SKM-1 treated with dmso at 0.1 percent for 144 hours (cell line): ENCODE data around the gene CHDH.

Experiments
- DNase-seq: peaks from one replicate; lab custom pipeline; 2025; ENCODE audit not compliant: unreplicated experiment; lab: John Stamatoyannopoulos, UW

CHDH gene

DNA sequence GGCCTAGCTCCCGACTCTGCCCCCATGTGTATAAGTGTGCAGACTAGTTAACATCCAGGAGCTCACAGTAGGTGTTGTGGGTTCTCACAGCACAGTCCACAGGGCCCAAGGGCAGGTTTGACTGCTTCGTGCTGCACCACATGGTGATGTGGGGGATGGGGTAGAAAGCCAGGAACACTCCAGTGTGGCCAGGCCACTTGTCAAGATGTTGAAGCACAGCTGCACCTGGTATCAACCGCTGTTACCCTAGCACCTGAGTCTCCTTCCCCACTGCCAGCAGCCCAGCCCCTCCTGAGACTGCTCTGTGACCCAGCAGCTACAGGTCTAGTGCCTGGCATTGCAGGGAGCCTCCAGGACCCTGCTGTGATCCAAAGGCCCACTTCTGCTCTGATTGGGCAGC lies 53.4 kb downstream of the CHDH start:
- no peak for DNase-seq

GRCh38 chr3:53791317-53791716 lies 54.9 kb downstream of the CHDH start:
- no peak for DNase-seq

DNA sequence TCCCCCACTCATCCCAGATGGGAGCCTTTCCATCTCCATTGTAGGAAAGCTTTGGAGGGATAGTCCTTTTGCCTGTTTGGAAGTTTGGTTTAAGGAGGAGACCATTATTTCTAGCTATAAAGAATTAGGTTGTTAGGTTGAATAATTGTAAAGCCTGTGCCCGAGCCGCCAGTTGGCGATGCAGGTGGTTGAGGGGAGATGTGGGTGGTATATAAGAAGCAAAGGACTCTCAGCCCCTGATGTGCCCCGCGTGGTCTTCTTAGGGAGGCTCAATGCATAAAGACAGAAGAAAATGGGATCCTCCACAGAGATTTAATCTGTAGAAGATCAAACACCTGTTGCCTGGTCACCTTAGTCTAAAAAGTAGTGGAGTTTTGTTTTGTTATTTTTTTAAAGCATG lies 55.7 kb downstream of the CHDH start:
- DNase-seq = no peak

DNA sequence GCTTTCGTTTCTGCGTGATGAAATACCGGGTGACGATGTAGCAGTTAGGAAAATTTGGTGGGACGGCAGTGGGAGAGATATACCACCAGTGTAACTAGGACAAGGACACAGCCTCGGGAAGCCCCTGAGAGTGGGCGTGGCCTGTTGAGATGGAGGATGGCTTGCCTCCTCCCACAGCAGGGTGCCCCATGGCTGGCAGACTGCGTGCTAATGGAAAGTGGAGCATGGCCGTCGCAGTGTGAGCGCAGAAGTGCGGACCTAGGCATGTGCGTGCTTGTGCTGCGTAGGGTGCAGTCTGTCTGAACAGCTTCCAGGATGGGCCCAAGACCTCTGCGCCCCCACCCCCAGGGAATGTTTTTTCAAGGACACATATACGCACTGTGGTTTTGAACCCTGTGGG lies 56.8 kb downstream of the CHDH start:
- no peak for DNase-seq

GRCh38 chr3:53788038-53788437 lies 58.2 kb downstream of the CHDH start:
- DNase-seq = no peak

- DNase-seq = no peak
Observed at GRCh38 chr3:53787016-53787415, 59.2 kb downstream of the CHDH start.

- DNase-seq = no peak
Observed at GRCh38 chr3:53780806-53781205, 65.4 kb downstream of the CHDH start.

- no peak for DNase-seq
Observed at GRCh38 chr3:53780171-53780570, 66.0 kb downstream of the CHDH start.

GRCh38 chr3:53778153-53778552 lies 68.1 kb downstream of the CHDH start:
- DNase-seq = no peak

DNA sequence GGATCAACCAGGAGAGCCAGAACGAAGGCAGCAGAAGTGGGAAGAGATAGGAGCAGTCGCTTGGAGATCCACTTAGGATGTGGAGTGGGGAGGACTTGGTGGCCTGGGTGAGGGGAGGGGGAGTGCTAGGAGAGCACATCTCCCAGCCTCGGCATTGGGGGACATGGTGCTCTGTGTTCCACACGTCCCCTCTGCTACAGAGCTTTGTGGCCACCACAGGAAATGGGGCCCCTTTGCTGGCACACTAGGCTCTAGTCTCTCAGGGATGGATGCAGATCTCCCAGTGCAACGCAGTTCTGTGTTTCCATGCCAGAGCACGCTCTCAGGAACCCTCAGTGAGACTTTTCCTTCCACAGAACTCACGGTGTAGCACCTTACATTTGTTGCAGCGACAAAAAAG lies 68.8 kb downstream of the CHDH start:
- no peak for DNase-seq

DNA sequence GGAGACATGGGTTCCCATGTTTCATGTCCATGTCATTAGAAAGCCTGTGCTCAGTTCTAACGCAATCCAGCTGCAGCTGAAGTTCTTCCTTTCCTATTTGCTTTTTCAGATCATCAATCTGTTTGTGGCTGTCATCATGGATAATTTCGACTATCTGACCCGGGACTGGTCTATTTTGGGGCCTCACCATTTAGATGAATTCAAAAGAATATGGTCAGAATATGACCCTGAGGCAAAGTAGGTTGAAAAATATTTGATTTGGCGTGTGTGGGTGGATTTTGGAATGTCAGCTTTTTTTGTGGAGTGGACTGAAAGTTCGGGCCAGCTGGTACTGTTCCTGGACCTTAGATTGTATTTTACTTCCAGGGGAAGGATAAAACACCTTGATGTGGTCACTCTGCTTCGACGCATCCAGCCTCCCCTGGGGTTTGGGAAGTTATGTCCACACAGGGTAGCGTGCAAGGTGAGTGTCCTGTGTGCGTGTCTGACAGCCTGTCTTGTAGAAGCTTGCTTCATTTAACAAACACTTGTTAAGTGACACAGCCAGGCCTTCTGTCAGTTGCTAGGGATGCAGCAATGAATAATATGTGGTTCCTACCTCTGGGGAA lies 69.6 kb downstream of the CHDH start:
- DNase-seq = no peak

DNA sequence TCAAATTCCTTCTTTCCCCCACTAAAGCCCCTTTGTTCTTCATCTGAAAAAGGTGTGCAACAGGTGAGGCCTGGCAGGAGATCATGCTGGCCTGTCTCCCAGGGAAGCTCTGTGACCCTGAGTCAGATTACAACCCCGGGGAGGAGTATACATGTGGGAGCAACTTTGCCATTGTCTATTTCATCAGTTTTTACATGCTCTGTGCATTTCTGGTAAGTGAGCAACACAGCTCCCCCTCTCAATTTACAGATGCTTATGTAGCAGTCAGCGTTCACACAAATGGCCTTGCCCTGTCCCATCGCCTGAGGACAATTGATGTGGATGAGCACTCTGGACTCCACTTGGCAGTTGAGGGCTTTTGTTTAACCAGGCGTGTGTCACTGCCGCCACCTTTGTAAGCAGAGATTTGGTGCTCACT lies 70.4 kb downstream of the CHDH start:
- no peak for DNase-seq

DNA sequence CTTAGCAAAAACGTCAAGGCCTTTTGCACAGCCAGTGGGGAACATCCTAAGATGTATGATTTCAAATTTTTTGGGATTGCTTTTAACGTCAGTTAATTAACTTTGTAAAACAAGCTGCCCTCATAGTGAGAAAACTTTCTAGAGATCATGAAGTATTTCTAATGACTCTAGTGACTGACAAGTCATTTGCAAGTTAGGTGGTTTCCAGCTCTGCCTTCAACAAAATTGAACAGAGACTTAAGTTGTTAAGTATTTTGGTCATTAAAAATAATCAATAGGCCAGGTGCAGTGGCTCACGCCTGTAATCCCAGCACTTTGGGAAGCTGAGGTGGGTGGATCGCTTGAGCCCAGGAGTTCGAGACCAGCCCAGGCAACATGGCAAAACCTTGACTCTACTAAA lies 71.2 kb downstream of the CHDH start:
- DNase-seq = no peak

- DNase-seq = no peak
Observed at GRCh38 chr3:53774414-53774813, 71.8 kb downstream of the CHDH start.

DNA sequence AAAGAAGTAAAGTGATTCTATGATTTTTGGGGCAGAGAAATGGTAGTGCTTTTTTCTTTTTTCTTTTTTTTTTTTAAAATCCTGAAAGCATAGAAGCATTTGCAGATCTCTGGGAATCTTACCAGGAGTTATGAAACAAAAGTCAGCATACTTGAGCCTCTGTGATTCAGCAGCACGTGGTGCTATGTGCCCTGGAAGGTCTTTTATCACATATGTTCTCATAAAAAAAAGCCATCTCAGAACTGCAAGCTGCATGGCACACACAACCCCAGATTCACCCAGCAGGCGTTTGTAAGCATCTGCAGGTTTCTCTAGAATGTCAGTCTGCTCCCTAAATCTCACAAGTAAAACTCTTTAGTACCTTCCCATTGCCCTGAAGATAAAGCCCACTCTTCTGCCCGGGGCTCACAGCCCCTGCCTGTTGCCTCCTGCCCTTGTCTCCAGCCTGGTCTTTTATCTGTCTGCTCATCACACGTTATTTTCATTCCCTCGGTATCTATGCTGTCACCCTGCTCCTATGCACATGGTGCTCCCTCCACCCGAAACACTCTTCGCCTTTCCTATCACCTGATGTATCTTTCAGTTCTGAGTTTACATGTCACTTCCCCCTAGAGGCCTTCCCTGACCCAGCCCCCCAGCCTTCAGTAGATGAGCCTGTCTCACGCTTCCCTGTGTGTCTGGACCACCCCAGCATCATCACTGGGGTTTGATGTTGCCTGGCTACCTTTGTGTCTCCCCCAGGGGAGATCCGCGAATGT lies 72.4 kb downstream of the CHDH start:
- no peak for DNase-seq

DNA sequence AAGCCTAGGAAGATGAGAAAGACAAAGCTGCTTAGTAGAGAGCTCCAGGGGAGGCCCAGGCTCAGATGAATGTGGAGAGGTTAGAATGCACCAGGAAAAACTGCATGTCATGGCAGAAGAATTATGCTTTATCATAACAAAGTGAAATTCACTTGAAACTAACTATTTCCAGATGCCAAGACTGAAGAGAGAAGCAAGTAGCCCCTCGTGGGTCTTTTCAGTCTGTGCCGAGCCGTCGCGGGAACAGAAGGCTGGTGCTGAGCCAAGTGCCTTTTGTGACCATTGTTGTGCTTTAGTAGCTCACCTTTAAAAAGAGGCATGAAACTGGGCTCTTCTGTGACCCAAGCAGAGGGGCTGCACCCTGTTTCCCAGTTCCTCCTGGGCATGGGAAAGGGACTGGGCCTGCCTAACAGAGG lies 73.2 kb downstream of the CHDH start:
- no peak for DNase-seq

DNA sequence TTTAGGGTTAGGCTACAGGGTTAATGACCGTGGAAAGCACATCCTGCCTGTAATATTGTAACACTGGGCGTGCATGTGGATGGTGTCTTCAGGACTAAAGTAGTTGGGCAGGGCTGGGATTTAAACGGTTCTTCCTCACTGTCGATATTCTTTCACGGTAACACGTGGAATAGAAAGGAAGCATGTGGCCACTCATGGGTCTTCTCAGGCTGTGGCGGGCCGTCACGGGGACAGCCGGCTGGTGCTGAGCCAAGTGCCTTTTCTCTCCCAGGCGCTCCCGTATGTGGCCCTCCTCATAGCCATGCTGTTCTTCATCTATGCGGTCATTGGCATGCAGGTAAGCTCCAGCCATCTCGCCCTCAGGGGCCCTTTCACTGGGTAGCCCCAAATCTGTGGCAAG lies 73.7 kb downstream of the CHDH start:
- DNase-seq = no peak

DNA sequence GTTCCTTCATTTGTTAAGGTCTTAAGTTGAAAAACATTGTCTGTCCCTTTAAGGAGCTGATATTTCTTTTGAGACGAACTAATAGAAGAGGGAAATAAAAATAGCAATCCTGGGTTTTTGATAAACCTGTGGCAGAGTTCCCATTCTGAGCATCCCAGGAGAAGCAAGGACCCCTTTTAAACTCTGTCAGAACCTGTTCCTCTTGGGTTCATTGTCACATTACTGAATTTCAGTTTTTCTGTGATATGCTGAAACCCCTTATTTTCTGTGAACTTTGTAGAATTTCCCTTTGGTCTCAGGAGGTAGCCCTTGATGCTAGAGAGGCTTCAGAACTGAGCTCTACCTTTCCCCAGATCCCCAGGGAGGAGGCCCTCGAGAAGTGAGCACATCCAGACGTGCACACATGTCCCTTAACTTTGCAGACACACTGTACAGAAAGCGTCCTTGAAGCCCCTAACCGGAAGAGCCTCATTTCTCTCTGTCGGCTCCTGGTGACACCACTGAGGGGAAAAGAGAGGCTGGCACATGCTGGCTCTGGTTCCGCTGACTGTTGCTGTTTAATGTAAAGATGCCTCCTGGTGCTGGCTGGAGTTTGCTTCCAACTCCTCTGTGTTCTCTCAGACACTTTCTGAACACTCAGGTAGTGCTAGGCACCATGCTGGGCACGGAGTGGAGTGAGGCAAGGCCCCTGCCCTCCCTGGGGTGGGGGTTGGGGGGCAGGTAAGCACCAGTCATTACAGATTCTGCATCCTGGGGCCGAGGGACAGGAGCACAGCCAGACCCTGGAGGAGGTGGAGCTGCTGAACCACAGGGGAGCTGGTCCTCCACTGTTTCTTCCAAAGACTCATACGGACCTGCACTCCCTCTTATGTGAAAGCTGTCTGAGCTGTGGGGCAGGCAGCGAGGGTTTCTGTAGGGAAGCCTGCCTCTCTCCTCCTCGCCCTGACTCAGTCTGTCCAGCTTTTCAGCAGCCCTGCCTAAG lies 77.5 kb downstream of the CHDH start:
- no peak for DNase-seq

DNA sequence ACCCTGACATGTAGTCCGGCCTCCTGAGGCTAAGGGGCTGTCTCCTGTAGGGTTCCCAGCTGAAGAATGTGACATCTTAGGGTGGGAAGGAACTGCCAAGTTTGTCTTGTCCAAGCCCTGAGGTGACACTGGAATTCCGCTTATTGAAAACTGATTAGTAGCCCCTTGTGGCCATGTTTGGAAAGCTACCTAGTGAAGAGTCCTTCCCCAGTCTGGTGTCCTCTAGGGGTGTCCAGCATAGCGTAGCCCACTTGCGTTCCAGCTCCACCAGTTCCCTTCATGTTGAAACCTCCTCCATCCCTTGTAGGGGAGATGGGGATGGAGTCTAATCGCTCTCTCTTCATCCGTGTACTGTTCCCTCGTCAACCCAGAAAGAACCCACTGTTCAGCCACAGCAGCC lies 79.5 kb downstream of the CHDH start:
- DNase-seq = no peak

GRCh38 chr3:53765753-53766152 lies 80.5 kb downstream of the CHDH start:
- no peak for DNase-seq

DNA sequence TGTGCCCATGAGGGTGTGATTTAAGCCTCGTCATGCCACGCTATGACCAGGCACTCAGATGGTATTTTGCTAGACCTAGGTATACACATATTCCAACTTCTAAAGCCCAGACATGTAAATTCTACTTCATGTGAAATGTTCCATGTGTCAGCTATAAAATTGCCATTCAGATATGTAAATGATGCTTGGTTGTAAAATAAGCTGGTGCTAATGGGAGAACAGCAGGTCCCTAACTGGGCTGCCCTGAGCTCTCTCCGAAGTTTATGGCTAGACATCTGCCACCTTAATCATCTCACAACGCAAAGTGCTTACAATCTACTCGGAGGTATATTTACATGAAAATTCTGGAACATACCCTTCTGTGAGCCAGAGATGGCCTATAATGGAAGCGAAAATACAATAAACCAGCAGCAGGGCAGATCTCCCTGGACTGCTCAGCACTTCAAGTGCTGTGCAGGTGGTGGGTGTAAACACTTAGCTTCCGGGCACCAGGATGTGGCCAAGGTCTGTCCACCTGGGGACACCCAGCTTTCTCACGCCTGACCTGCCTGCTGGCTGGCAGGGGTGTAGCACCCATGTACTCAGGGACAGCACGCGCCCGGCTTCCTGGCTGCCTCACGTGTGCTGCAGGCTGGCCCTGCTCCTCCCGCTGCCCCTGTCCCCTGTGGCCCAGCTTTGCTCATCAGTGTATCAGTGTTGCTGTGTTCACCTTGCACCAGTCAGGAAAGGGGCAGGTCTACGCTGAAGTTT lies 82.0 kb downstream of the CHDH start:
- no peak for DNase-seq
